ENCODE data around the gene RFWD3.

GRCh38 chr16:74682556-74682955 is 15.9 kb upstream of the RFWD3 start:
- no peak for TF ChIP-seq CTCF (IDR thresholded peaks at IDR 0.05; ENCODE audit: insufficient read depth, low read depth, low read length)
- TF ChIP-seq EZH2 (IDR thresholded peaks at IDR 0.05; ENCODE audit: insufficient read depth, low read length) = no peak
